GM18909 (cell line): ENCODE data around the gene SLC9A9.

ENCODE experiments used
- ATAC-seq: cut with Tn5 transposase; IDR thresholded peaks from one replicate; pipeline ENCODE4 v1.9.1; 2021; ENCODE audit warnings: mild to moderate bottlenecking; ENCODE audit not compliant: unreplicated experiment, poor library complexity

SLC9A9 gene

GRCh38 chr3:143387425-143387824, 460.8 kb downstream of the SLC9A9 start:
- no peak for ATAC-seq

DNA sequence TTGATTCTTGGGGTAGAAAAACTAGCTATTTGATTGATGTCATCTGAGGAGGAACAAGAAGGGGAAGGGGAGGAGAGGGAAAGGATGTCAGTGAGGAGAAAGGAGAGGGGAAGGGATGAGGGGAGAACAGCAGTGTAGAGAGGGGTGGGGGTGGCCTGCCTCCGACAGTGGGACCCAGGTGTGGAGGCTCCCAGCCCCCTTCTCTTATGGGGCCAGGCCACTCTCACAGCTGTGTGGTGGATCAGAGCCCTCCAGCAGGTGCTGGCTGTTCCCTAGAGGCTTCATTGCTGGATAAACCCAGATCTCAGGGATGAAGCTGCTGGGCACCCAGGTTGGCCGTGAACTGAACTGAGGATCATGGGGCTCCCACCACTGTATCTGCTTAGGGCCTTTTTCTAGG, 464.2 kb downstream of the SLC9A9 start:
- no peak for ATAC-seq

DNA sequence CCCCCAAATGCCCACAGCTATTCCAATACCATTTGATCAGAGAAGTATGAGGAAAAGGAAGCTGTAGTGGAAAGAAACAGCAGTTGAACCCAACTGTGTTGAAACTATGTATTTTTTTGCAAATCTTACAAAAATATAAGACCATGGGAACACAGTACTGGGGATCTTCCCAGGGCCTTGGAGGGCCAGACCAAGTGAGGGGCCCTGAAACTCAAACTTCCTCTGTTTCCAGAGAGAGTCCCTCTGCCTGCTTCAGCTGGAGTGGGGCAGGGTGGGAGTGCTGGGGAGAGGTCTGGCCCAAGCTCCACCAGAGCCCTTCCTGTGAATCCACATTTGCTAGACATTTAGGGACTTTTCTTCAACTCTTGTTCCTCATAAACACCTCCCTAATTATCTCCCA, 464.8 kb downstream of the SLC9A9 start:
- no peak for ATAC-seq

DNA sequence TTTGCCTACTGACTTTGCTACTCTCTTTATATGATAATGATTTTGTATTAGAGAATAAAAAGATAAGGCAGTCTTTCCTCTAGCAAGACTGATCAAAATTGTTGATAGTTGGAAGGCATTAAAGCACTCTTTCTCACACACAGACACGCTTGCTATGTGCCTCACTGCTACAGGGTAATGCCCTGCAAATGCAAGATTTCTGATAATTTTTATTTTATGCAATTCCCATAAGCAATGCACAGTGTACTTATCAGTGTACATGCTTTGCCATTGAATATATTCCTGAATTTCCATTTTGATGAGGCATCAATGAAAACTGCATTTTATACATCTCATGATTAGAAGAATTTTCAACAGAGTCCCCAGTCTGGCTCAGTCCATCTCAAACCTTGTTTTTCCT, 465.5 kb downstream of the SLC9A9 start:
- no peak for ATAC-seq

GRCh38 chr3:143380449-143380848, 467.8 kb downstream of the SLC9A9 start:
- ATAC-seq = no peak

DNA sequence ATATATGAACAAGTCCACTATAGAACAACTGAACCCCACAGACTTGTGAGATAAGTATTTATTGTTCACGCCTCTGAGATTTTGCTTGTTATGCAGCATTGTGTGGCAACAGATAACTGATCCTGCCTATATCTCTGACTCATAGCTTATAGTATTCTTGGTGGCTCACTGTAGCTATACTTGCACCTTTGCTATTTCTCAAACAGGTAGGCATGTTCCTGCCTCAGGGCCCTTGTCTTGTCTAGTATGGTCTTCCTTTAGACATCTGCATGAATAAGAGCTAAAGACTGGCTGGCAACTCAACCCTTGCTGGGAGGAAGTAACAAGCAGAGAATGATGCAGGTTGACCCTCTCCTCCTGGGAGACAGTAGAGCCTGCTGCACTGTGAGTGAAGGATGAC, 472.6 kb downstream of the SLC9A9 start:
- no peak for ATAC-seq

GRCh38 chr3:143367171-143367570, 481.1 kb downstream of the SLC9A9 start:
- ATAC-seq = no peak

DNA sequence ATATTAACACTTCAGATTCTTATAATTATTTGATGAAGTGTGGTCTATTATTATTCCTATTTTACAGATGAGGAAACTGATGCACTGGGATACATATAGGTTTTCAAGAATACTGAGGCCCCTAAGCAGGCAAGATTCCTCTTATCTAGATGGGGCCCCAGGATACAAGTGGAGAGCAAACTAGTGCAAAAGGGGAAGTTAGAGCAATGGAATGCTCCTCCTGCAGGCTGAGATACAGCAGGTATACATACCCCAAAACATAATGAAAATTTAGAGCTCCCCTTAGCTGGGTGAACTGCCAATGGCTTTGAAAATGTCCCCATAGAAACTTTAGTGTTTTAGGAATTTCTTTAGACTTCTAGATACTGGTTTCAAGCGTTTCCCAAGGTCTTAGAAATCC, 481.6 kb downstream of the SLC9A9 start:
- no peak for ATAC-seq

- no peak for ATAC-seq
Observed at GRCh38 chr3:143363949-143364348, 484.3 kb downstream of the SLC9A9 start.

DNA sequence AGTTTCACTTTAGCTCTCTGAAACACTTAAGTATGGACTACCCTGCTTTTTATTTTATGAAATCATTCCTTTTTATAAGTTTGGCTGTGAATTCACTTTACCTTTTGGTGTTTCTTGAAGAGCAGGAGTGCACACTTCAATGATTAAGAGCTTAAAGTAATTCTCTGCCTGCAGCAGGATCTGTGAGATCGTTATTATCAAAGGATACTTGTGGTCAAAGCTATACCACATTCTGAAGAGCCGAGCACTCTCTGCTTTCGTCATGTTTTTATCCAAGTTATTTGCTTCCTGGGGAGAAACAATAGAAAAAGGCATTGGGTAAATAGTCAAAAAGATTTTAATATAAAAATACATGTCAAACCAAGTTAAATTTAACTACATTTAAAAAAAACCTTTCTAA, 485.0 kb downstream of the SLC9A9 start:
- no peak for ATAC-seq

- ATAC-seq = no peak
Observed at GRCh38 chr3:143362115-143362991, 485.9 kb downstream of the SLC9A9 start.

DNA sequence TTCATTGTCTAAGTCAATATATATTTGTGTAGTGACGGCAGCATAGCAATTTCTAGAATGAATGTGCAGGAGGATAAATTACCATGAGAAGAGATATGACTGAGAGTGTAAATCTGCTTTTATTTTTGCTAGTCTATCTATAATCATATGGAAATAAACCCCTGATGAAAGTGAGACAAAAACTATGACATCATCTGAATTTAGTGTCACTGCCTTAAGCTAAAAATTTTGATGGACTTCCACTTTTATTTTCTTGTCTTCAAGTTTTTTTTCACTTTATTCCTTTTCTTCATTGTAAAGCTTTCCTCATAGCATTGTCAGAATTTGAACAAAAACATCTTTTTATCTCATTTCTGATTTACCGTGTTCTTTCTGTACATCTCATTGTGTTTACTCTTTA, 486.7 kb downstream of the SLC9A9 start:
- no peak for ATAC-seq

DNA sequence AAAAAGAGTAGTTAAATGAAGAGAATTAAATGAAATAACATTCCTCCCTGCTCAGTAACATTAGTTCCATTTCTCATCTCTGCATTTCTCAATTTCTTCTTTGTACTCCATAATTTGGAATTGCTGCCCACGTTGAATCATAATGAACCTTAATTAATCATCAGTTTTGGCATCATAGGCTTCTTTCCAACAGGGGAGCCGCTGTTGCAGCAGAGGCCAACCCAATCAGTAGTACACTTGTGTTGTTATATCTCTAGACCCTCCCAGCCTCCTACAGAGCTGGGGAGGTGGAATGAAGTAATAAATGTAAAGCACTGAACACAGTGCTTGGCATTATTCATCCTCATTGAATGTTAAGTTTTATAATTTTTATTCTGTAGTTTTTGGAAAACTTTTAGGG, 488.0 kb downstream of the SLC9A9 start:
- ATAC-seq = no peak

- no peak for ATAC-seq
Observed at GRCh38 chr3:143358793-143359491, 489.3 kb downstream of the SLC9A9 start.

DNA sequence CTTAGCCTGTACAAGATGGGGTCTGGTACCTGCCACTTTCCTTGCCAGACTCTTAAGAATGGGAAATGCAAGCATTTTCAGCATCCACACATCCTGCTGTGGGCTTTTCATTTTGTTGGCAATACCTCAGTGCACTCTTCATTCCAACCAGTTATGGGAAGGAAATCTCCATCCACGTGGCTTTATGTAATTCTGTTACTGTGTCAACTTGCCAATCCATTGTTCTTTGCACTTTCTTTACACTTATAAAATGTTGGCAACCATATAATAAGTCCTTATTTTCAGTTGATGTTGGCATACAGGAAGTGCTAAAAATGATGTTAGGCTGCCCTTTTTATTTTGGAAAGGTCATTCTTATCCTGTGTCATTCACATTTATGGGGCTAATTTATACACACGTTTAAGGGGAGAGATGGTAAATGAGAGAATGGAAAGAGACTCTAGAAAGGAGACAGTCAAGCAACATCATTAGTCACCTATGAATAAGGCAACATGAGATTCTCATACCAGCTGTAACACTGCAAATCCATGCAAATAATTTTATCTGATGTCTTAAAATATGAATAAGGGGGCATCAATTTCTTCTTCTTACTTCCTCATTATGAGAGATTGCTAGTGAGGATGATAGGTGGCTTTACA, 490.0 kb downstream of the SLC9A9 start:
- no peak for ATAC-seq

DNA sequence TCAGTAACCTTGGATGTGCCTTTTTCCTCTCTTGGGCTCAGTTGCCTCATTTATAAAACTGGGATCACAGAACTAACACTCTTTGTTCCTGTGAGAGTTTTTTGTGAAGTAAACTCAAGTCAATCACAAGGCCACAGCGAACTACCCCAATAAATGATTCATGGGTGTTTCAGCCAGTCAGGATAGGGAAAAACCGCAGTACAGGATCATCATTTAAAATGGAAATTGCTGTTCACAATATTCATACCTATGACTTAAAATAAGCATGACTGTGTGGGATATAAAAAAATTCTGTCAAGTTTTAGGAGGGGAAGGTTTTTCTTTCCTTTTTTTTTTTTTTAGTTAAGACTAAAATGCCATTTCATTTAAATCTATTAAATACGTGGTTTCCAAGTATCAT, 490.6 kb downstream of the SLC9A9 start:
- no peak for ATAC-seq

DNA sequence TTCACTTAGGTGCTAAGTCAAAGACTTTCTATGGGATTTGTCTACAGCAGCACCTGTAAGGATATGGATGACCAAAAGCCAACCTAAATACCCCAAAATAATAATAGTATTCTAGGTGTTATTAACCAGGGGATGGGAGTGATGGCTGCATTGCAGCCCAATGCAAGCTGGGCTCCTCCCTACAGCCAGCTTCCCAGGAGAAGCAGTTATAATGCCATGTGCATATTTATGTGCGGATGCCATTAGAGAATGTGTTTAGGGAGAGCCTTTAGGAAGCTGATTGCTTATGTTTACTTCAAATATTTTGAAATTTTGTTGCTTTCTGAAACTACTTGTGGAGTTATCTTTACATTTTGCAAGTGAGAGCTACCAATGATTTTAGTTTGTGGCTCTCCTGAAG, 491.4 kb downstream of the SLC9A9 start:
- ATAC-seq = no peak

- no peak for ATAC-seq
Observed at GRCh38 chr3:143354342-143354741, 493.9 kb downstream of the SLC9A9 start.

- ATAC-seq = no peak
Observed at GRCh38 chr3:143352850-143353550, 495.3 kb downstream of the SLC9A9 start.

- ATAC-seq = no peak
Observed at GRCh38 chr3:143351895-143352608, 496.2 kb downstream of the SLC9A9 start.
